ENCODE measurements around the gene ITPR1. TPM values are rescaled to one million over a fixed set of nuclear protein-coding genes. Genes with fewer than 3 reads are reported as not detected.

The ITPR1 gene
- total RNA-seq, 1 experiment from 2014 or later, result 5.8 TPM

DNA sequence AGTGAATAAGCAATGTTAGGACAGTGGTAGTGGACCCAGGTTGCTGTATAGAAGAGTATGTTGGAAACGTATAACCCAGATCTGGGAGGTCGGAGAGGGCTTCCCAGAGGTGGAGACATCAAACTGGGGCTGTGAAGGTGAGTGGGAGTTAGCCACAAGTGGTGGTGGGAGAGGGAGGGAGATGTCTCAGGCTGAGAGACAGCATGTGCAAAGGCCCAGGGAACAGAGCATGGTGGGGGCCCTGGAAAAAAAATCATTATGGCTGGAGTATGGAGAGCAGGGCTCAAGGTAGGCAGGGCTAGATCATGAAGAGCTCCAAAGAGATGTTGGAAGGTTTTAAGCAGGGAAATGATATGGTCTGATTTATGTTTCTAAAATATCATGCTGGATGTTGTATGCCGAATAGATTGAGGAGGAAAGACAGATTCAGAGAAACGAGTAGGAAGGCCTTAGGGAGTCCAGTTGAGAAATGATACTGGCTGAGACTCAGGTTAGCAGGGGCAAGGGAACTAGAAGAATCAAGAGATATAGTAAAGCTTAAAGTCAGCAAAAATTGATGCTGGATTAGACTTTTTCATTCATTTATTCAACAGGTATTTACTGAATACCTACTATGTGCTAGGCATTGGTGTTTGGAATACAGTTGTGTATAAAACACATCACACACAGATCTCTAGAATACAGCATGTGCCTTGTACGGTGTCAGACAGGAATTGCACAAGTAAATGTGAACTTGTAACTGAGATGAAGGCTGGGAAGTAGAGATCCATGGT lies 17.0 kb downstream of the ITPR1 start:
- no peak for DNase-seq (ENCODE audit: low spot score)

DNA sequence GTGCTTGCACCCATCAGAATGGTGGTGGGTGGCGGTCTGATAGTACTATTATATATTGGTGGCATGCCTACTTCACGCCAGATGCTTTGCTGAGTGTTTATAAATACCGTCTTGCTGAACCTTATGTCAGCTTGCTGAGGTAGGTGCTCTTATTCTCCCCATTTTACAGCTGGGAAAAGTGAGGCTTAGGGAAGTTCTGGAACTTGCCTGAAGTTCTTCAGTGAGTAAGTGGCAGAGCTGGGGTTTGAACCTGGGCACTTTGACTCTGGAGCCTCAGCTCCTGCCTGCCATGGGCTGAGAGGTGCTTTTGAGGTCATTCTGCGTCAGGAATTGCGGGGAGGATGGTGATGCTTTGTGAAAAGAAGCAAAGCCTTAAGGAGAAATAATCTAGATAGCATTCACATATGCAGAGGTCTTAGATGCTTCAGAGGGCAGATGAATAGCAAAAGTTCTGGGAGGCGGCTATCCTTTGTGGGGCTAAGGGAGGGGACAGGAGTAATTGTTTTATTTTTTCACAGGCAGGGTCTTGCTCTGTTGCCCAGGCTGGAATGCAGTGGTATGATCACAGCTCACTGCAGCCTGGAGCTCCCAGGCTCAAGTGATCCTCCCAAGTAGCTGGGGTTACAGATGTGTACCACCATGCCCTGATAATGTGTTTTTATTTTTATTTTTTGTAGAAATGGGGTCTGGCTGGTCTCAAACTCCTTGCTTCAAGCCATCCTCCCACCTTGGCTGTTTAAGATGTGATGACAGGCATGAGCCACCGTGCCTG lies 18.5 kb downstream of the ITPR1 start:
- no peak for DNase-seq (ENCODE audit: low spot score)

DNA sequence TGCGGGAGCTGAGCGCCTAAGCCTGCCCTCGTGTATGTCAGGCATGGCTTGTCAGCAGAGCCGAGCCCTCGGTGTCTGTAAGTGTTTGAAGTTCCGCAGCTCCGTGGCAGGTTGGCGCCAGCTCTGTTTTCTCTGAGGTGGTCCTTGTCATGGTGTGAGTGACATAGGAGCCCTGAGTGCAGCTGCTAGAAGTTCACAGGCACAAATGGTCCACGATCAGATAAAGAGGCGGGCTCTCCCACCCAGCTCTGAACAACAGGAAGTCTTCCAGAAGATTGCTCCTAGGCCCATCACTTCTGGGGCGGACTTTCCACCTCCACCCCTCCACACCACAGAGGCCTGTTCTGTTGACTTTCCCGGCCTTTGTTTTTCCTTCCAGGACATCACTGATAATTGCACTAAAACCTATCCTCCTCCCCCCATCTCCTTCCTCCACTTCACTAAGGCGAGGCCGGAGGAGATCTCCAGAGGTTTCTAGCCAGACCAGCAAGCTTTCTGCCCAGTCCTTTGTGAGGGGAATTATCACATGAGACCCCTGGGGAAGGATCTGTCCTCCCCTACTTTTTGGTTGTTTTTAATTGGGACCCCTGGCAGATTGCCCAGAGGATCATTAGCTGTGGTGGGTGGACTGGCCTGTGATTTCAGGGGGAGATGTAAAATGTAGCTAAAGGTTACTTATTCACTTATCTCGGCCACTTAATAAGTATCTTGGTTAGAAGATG lies 19.9 kb downstream of the ITPR1 start:
- no peak for DNase-seq (ENCODE audit: low spot score)

DNA sequence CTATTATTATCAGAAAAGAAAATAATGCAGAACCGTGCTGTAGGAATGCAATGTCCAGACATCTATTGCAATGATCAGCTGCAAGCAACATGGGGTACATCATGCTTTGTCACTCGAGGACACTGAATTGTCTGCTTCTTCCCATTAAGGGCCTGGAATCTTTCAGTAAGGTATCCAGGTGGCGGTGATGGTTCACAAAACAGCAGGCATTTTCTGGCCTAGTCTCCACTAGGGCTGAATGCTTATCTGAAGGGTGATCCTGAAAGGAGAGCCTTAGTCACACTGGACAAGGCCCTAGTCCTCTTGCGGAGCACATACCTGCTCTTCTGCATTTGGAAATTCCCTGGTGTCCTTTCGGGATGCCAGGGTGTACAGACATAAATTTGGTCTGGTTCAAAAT lies 21.2 kb downstream of the ITPR1 start:
- no peak for DNase-seq (ENCODE audit: low spot score)

DNA sequence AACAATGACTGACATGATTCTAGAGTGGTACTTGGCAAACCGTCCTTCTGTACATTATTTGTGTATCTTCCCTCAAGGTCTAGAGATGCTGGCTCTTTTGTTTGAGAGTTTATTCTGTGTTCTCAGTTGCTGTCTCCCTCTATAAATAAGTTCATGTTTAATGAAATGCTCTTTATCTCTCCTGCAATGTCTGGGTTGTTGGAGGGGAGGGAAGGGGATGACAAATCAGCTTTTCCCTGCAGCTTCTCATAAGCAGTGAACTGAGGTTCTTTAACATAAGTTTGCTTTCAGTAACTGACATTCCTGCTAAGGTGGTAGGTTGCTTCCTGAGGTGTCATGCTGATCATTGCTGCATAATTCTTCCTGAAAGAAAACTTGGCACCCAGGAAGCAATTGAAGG lies 21.8 kb downstream of the ITPR1 start:
- DNase-seq (ENCODE audit: low spot score), result no peak

DNA sequence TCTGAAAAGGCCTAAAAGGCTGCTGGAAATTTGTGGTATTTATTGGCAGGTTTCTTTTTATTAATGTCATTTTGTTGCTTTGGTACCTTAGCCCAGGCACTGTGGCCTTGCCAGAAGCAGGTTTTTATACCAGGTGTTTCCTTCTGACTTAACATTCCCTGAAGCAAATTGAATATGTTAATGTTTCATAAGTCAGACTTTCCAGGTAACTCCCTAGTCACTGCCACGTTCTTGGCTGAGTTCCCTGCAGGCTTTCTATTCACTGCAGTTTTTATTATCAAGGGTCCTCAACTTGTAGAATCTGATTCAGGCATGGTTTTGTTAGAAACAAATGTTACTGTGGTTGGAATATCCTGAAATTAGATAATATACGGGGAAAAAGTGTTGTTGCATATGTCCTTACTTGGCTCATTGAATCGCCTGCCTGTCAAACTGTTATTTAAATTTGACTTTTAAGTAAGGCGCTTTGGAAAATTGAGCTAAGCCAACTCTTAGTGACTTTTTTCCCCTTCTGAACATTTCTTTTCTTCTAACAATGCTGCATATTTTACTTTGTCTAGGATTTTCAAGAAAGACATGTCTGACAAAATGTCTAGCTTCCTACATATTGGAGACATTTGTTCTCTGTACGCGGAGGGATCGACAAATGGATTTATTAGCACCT lies 22.9 kb downstream of the ITPR1 start:
- DNase-seq (ENCODE audit: low spot score), result no peak

DNA sequence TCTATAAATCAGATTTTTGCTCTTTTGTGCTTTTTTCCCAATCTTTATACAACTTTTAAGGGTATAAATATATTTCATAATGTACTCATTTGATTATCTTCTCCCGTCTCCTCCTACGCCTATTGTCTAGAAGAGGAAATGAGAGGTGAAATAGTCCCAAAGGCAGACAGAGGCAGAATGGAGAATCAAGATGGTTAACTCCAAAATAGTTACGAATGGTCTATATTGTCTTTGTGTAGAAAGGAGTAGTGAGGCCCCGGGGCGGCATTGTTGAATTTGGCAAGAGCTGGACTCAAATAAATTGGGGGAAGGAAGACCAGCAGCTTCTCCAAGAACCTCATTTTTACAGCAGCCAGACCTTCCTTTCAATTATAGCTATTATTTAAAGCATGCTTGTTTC lies 23.9 kb downstream of the ITPR1 start:
- no peak for DNase-seq (ENCODE audit: low spot score)

DNA sequence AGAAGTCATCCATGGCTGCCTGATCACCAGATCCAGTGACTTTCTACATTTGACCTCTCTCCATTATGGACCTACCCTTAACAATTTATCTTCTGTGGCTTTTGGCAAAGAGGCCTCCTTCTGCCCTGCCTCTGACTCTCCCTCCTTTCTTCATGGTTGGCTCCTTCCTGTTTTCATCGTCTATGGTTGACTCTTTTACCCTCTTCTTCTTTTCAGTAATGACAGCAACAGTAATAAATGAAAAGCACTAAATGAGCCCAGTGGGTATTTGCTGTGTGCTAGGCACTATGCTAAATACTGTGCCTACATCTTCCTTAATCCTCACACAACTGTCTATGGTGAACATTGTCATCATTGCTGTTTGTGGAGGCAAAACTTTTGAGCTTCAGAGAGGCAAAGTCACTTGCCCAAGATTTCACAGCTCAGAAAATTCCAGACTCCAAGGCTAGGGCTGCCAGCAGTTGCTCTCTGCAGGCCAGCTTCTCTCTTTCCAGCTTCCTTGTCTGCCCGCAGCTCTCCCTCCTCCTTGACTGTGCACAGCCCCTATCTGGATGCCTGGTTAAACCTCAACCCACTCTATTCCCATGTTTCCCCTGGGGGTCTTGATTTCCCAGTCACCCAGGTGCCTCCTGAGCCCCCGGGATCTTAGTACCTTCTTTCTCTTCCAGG lies 24.6 kb downstream of the ITPR1 start:
- DNase-seq (ENCODE audit: low spot score), result no peak

DNA sequence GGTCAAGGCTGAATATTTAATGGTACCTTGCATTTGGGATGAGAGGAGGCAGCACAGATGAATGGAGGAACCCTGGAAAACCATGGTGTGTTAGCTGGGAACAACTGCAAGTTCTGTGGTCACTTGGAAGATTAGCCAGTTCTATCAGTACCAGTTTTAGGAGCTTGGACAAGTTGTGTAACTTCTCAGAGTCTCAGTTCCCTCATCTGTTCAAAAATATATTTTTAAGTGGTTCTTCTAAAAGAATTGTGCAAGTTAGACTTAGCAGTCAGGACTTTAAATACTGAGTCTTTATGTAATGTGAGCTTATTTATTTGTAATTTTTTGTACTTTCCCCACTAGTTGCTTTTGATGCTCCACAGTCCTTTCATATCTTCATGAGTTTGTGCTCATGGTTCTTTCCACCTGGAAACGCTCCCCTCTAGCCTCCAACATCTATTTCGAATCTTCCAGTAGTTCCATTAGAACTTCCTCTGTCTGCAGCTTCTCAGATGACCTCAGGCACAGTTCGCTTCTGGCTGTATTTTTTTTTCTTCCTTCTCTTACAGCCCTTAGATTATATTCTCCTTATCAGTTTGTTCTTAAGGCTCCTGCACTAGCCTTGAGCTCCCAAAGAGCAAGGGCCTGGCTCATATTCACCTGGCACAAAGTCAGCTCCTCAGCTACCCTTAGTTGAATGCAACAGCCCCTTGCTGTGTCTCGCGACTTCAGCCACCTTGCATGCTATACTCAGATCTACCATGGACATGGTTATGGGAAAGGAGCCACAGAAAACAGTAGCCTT lies 27.1 kb downstream of the ITPR1 start:
- DNase-seq (ENCODE audit: low spot score), result no peak

DNA sequence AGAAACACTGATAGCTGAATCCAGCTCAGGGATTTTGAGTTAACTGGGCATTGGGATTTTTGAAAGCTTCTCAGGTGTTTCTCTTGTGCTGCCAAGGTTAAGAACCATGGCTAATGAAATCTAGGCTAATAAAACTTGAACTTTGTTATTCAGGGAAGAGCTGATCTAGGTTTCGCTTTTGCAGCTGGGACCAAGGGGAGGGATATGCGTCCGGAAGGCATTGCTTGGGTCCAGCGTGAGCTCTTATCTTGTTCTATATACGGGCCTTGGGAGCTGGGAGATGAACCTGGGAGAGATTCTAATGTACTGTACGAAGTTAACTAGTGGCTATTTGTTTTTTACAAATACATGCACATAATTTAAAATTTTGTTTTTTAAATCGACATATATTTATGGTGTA lies 29.8 kb downstream of the ITPR1 start:
- DNase-seq (ENCODE audit: low spot score), result no peak

DNA sequence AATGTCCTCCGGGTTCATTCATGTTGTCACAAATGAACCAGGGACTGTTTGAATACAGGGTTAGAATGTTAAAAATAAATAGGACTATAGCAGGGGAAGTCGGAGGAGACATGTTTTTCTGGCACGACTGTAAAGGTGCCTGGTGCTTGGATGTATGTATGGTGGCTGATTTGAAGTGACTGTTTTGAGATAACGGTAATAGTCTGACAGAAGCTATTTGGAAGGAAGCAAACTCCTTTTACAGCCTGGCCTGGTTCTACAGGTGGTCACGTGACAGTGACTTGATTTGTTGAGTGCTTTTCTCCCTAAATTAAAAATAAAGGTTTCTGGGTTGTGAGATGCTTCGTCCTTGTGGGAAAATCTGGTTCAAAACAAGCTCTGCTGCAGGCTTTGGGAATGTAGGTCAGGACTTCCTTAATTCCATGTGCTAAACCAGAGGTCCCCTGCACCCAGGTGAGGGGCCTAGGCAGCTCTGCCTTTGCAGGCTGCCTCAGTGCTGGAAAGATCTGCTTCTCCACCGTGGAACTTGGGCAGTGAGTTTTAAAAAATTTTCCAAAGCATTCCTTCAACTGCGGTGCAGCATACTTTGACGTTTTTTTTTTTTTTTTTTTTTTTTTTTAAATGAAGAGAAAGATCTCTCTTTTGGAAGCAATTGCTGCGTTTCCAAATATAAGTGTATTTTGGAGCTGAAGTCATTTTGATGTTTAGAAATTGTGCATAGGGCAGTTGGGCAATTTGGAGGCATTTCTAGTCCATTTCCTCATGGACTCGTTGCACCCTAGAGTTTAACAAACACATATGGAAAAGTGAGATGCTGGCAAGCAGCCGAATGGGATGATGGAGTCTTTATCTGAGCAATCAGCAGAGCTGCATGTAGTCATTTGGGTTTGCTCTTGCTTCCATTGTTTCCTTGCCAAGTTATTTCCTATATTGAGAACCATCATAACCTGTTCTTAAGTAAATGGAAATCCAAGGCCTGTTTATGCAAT lies 30.9 kb downstream of the ITPR1 start:
- DNase-seq (ENCODE audit: low spot score), result peak; percentile 34

DNA sequence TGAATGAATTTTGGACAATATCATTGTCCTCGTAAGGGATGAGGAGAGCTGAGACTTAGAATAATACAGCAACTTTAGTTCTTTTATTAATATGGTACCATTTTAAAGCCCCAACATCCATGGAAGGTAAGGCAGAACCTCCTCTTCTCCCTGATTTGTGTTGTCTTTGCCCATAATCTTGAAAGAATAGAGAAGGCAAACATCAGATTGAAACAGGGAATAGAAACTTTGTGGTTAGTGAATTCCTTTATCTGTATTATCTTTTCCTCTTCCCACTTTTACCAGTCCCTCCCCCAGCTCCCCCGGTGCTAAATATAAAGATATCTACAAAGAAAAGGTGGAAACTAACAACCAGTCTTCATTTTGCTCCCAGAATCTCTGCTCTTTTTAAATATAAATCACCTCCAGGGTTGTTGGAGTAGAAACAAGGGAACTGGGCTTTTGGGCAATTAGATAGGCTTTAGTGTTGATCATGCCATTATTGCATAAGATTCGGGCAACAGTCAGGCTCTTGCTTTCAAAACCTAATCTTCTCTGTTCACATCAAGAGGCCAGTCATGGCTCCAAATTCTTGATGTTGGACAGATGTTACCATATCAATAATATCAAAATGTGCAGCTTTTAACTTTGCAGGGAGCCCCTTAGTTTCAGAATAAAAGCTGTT lies 32.5 kb downstream of the ITPR1 start:
- DNase-seq (ENCODE audit: low spot score), result no peak

DNA sequence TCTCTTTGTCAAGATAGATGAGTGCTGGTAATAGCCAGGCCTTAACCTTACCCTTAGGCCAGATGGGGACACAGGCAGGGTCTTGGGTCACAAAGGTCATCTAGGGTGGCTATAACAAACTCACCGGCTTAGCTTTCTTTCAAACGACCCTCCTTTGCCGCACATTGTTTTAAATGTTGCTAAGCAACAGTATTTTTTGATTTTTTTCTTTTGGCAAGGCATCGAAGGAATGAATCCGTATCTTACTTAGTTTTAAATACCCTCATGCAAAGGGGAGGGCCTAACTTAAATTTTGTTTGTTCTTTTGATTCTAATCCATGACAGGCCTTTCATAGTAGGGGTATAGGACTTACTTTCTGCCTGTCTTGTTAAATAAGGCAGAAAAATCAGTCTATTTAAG lies 35.2 kb downstream of the ITPR1 start:
- DNase-seq (ENCODE audit: low spot score), result no peak

DNA sequence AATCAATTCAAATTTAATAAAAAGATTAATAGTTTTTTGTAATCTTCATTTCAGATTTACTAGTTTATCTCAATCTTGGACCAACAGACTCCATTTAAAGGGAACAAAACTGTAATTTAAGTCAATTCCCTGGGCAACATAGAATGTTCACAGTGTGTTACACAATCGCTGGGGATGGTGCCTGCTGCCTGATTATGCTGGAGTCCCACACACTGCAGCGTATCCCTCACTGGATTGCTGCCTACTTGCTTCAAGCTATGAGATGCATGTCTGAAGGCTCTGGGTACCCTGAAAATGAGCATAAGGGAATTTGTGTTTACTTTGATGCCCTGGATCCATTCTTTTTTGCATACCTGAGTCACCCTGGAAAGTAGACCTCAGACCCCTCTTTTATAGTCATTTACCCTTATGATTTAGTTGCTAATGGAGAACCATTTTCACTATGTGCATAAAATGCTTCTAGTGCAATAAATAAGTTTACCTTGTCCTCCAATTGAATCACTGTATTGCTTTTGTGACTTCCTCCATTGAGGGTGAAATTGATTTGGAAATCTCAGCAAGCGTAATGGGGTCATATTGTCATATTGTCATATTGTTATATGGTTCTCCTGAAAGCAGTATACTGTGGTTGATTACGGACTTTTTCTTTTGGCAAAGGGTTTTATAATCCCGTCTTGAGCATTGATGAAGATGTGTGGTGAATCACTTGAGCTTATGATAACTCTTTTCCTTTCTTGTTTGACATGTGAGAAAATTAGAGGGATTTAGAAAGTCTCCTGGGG lies 35.9 kb downstream of the ITPR1 start:
- no peak for DNase-seq (ENCODE audit: low spot score)

DNA sequence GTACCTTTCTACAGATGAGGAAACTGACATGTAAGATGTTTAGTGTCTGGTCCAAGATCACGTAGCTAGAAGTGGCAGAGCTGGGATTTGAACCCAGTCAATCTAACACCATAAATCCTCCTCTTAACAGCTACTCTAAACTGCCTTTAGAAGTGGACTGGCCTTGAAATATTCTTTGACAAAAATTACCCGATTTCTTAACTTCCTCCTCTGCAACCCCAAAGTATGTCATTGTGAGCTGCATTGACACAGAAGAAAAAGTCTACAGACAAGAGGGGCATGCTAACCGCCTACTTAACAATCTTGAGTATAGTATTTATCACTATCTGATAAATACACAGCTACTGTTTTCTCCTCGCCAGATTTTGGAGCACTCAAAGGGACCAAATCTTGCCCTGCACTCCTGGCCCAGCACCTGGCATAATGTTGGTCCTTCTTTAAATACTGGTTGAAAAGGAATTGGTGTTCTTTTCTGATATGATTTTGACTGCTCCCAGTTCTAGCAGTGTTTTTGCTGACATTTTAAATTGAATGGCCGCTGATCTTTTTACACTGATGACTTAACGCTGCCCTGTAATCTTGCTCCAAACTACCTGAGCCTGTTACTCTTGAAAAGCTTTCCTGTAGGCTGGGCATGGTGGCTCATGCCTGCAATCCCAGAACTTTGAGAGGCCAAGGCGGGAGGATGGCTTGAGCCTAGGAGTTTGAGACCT lies 36.9 kb downstream of the ITPR1 start:
- DNase-seq (ENCODE audit: low spot score), result no peak

DNA sequence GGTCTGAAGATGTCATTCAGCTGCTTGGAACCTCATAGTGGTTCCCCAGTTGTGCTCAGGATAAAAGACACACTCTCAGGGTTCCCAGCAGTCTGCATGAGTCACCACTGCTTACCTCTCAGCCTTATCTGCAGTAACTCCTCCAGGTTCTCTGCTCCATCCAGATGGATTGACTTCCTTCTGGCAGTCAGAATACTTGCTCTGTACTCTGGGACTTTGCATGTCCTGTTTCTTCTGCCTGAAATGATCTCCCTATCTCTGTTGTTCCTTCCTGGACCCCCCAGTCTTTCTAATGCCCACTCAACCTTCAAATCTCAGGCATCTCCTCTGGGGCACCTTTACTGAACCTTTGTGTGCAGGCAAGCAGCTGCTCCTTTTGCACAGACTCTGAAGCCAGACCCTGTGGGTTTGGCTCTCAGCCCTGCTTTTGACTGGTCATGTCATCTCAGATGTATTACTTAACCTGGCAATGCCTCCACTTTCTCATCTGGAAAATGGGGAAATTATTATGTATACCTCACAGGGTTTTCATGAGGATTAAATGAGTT lies 38.4 kb downstream of the ITPR1 start:
- DNase-seq (ENCODE audit: low spot score), result peak; percentile 29

DNA sequence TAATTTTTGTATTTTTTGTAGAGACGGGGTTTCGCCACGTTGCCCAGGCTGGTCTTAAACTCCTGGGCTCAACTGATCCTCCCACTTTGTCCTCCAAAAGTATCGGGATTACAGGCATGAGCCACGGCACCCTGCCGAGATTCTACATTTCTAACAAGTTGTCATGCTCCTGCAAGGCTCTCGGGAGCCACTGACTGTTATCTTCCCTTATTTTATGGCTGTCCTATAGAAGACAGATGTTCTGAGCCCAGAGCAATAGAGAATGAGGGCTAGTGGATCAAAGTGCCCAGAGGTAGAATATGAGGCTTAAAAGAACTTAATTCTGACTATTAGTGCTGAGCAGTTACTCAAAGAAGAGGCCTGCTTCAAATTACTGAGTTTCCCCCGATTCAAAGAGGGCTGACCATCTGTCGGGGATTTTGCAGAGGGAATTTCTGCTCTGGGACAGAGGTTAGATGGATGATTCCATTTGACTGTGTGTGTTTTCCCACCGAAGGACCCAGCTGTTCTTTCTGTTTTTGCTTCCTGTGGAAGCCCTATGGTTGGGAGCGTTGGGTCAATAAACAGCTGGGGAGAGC lies 39.5 kb downstream of the ITPR1 start:
- no peak for DNase-seq (ENCODE audit: low spot score)
